ENCODE data around the gene LMCD1. TPM values are rescaled to one million over a fixed set of nuclear protein-coding genes. Genes with fewer than 3 reads are reported as not detected.

LMCD1 gene
- total and polyA plus RNA-seq, 2 of the 4 experiments (the other 2 are of a cell fraction): 50.0 to 53.8 TPM

GRCh38 chr3:8490079-8490552 is 11.5 kb upstream of the LMCD1 start:
- H3K4me3 ChIP-seq (ENCODE audit: insufficient read depth, low read depth, low read length): no peak overlapping the region
- H2BK120ac ChIP-seq (ENCODE audit: low read depth, low read length): peak overlapping the region; percentile 69
- no peaks in the 10 kb centered on the region for H3K36me3 ChIP-seq (ENCODE audit: control insufficient read depth, insufficient read depth, low read length)
- ChIA-PET CTCF (no interaction called here), POLR2A (ENCODE audit: unreplicated experiment) (interaction anchor here (1.0 kb wide), 1 partner anchor 46 kb away, joined by 3 read pairs; no protein-coding TSS in a partner anchor)
- DNase-seq (peak; percentile 98), ATAC-seq (ENCODE audit: low read depth) (peak; percentile 65)
- H2AK9ac ChIP-seq (replicated peaks; ENCODE audit: low read depth, low read length, poor library complexity): no peak overlapping the region
- H3K79me1 ChIP-seq (ENCODE audit: low read depth in 1 of 2, low read length in 2 of 2): no peaks in the 10 kb centered on the region
- peak overlapping the region; percentile 63 for H2BK20ac ChIP-seq (ENCODE audit: low read depth, low read length)
- H3K18ac ChIP-seq (ENCODE audit: low read depth, low read length): peak overlapping the region; percentile 62; the same call in 1 of the 2 replicates
- peaks cover 20% of the 10 kb centered on the region for H3K9me1 ChIP-seq (ENCODE audit: insufficient read depth, low read length)
- in situ Hi-C loops (cut with MboI; ENCODE audit: low sequenced_read_pairs) (no loop called here), intact Hi-C loops (cut with micrococcal nuclease) (no loop called here), dilution Hi-C loops (cut with HindIII; ENCODE audit: low sequenced_read_pairs, unreplicated experiment) (no loop called here)
- TF ChIP-seq MXI1 (IDR thresholded peaks at IDR 0.05; ENCODE audit: borderline replicate concordance, low read depth, low read length): no peak
- TF ChIP-seq FOS (IDR thresholded peaks at IDR 0.05; ENCODE audit: low read depth, low read length): peak; percentile 75
- no peak for TF ChIP-seq CTCF (conservative IDR thresholded peaks at IDR 0.05; ENCODE audit: low read depth, low read length)
- no peak for TF ChIP-seq NFE2L2 (IDR thresholded peaks at IDR 0.05; ENCODE audit: low read depth, low read length)
- 0 out of 2 replicates have a peak, but pooled peaks have one; percentile 2 for TF ChIP-seq RAD21 (IDR thresholded peaks at IDR 0.05; ENCODE audit: low read length)
- TF ChIP-seq ELK1 (IDR thresholded peaks at IDR 0.05; ENCODE audit: borderline replicate concordance, low read depth, low read length): no peak
- TF ChIP-seq USF2 (IDR thresholded peaks at IDR 0.05; ENCODE audit: low read depth, low read length): no peak; the same call in 1 of the 2 replicates
- TF ChIP-seq SMC3 (IDR thresholded peaks at IDR 0.05; ENCODE audit: low read depth, low read length): peak; percentile 5; the same call in 1 of the 2 replicates
- TF ChIP-seq CHD1 (IDR thresholded peaks at IDR 0.05; ENCODE audit: low read depth, low read length): no peak
- TF ChIP-seq MAFK (IDR thresholded peaks at IDR 0.05; ENCODE audit: low read depth, low read length): peak; percentile 11; the same call in 1 of the 2 replicates
- H3K27me3 ChIP-seq (ENCODE audit: control insufficient read depth, insufficient read depth, low read length): no peaks in the 10 kb centered on the region
- H3K9me3 ChIP-seq (ENCODE audit: control insufficient read depth, insufficient read depth, low read length): no peaks in the 10 kb centered on the region
- H4K8ac ChIP-seq (ENCODE audit: low read depth in 2 of 2, low read length in 2 of 2): peak overlapping the region in 1 of 2 experiments; percentile 15; a peak in 1 of 4 replicates
- no peak overlapping the region for H3K23ac ChIP-seq (ENCODE audit: low read depth, low read length)
- peak overlapping the region; percentile 66 for H3K4ac ChIP-seq (ENCODE audit: low read depth, low read length)
- no TSS peak for BruUV-seq (replicated peaks)
- 0 out of 2 replicates have a peak overlapping the region, but pooled peaks have one; percentile 10 for H3K4me2 ChIP-seq (ENCODE audit: low read depth, low read length)
- peaks cover 18% of the 10 kb centered on the region for H3K4me1 ChIP-seq (ENCODE audit: control insufficient read depth, insufficient read depth, low read length)
- H4K91ac ChIP-seq (ENCODE audit: insufficient read depth, low read depth, low read length): peak overlapping the region; percentile 1; the same call in 1 of the 2 replicates
- H3K27ac ChIP-seq (ENCODE audit: insufficient read depth, low read length): peak overlapping the region; percentile 16; the same call in 1 of the 2 replicates
- H2AK5ac ChIP-seq (ENCODE audit: low read depth, low read length): peak overlapping the region; percentile 1; the same call in 1 of the 2 replicates
- H4K20me1 ChIP-seq (ENCODE audit: insufficient read depth, low read length): no peaks in the 10 kb centered on the region
- WGBS, 2 experiments (ENCODE audit: extremely low coverage in 2 of 2, insufficient read length in 1 of 2): no CpG with 5 or more reads among the region's 4 CpGs
- H2BK15ac ChIP-seq (ENCODE audit: low read depth, low read length): no peak overlapping the region
- H3K14ac ChIP-seq (replicated peaks; ENCODE audit: low read depth, low read length): peak overlapping the region; percentile 58; the same call in 1 of the 2 replicates
- peak overlapping the region; percentile 56 for H2BK5ac ChIP-seq (ENCODE audit: low read depth, low read length, poor library complexity, severe bottlenecking)
- no peak overlapping the region for H3K9ac ChIP-seq (ENCODE audit: low read depth, low read length)
- H2AFZ ChIP-seq (replicated peaks; ENCODE audit: low read length, poor library complexity): peak overlapping the region; percentile 15
- H4K5ac ChIP-seq (ENCODE audit: low read depth, low read length): peak overlapping the region; percentile 36; the same call in 1 of the 2 replicates
- peak overlapping the region; percentile 29; the same call in 1 of the 2 replicates for H3K56ac ChIP-seq (ENCODE audit: extremely low read depth, insufficient read depth, low read length)

All from IMR-90 (cell line).